Hepatocyte (in vitro differentiated cells): ENCODE results near the gene EXOC8. TPM values are rescaled to one million over a fixed set of nuclear protein-coding genes. Genes with fewer than 3 reads are reported as not detected.

ENCODE experiments used
- DNase-seq: peaks from one replicate; pipeline ENCODE4 v3.0.0-alpha.2; 2016; ENCODE audit warnings: low spot score
- H2AFZ ChIP-seq: fragments of 200-600 bp; sonication (generic); 2 replicates; pipeline ENCODE4 v1.6.0; 2016; ENCODE audit warnings: antibody characterized with exemption, mild to moderate bottlenecking
- H3K27ac ChIP-seq: fragments of 200-600 bp; sonication (generic); 2 replicates; pipeline ENCODE4 v1.5.1; 2016; ENCODE audit warnings: mild to moderate bottlenecking
- H3K27me3 ChIP-seq: fragments of 200-600 bp; sonication (generic); 2 replicates; pipeline ENCODE4 v1.6.1; 2016
- H3K36me3 ChIP-seq: fragments of 200-600 bp; sonication (generic); replicated peaks from 2 replicates; pipeline ENCODE4 v1.5.1; 2016; ENCODE audit warnings: low read depth; ENCODE audit not compliant: insufficient read depth
- H3K4me1 ChIP-seq: fragments of 200-600 bp; sonication (generic); 2 replicates; pipeline ENCODE4 v1.5.1; 2016; ENCODE audit warnings: mild to moderate bottlenecking, moderate library complexity; ENCODE audit not compliant: insufficient read depth
- H3K4me2 ChIP-seq: fragments of 200-600 bp; sonication (generic); 2 replicates; pipeline ENCODE4 v1.6.0; 2016
- H3K4me3 ChIP-seq: fragments of 200-600 bp; sonication (generic); 2 replicates; pipeline ENCODE4 v1.5.1; 2016; ENCODE audit warnings: mild to moderate bottlenecking
- H3K79me2 ChIP-seq: fragments of 200-600 bp; sonication (generic); 2 replicates; pipeline ENCODE4 v1.6.0; 2017; ENCODE audit warnings: mild to moderate bottlenecking
- H3K9me2 ChIP-seq: fragments of 200-600 bp; sonication (generic); replicated peaks from 2 replicates; pipeline ENCODE4 v1.6.0; 2017; ENCODE audit warnings: mild to moderate bottlenecking; ENCODE audit not compliant: insufficient read depth
- H3K9me3 ChIP-seq: fragments of 200-600 bp; sonication (generic); 2 replicates; pipeline ENCODE4 v1.5.1; 2016; ENCODE audit warnings: low read depth, mild to moderate bottlenecking
- H4K20me1 ChIP-seq: fragments of 200-600 bp; sonication (generic); 2 replicates; pipeline ENCODE4 v1.6.0; 2016; ENCODE audit warnings: mild to moderate bottlenecking; ENCODE audit not compliant: insufficient read depth, poor library complexity, severe bottlenecking
- EZH2 ChIP-seq: fragments of 200-600 bp; sonication (generic); IDR thresholded peaks from 2 replicates; pipeline ENCODE4 v1.6.1; 2016; ENCODE audit warnings: antibody characterized with exemption, mild to moderate bottlenecking, borderline replicate concordance
- EZH2phosphoT487 ChIP-seq: fragments of 200-600 bp; sonication (generic); IDR thresholded peaks from one replicate; pipeline ENCODE4 v1.6.1; 2018; ENCODE audit warnings: antibody characterized with exemption, mild to moderate bottlenecking, low read depth, moderate library complexity; ENCODE audit not compliant: unreplicated experiment, severe bottlenecking
- WGBS: methylation state at CpG from one replicate; pipeline ENCODE4 v1.1.6; 2016; ENCODE audit warnings: low lambda C conversion rate; ENCODE audit errors: missing lambda C conversion rate; 5-methylcytosine and 5-hydroxymethylcytosine counted together
- polyA plus RNA-seq: library from polyadenylated mRNA; unstranded; fragments of >200 nt; fragmentation: Nextera tagmentation; extraction: Ambion mirVana; gene quantifications from 2 replicates; pipeline ENCODE4 v1.2.1, GENCODE V29; 2016
- total RNA-seq: library from RNA; depleted of rRNA; stranded (reverse); fragments of >200 nt; gene quantifications from 2 replicates; pipeline ENCODE4 v1.2.3, GENCODE V29; 2014
- TF ChIP-seq, protein P1 (sequence below): fragments of 200-600 bp; sonication (generic); IDR thresholded peaks from 2 replicates; pipeline ENCODE4 v1.5.1; 2016; ENCODE audit warnings: antibody characterized with exemption, mild to moderate bottlenecking; ENCODE audit not compliant: poor library complexity

The EXOC8 gene
- total and polyA plus RNA-seq, 2 experiments from 2014 or later = 3.2 to 23.4 TPM

DNA sequence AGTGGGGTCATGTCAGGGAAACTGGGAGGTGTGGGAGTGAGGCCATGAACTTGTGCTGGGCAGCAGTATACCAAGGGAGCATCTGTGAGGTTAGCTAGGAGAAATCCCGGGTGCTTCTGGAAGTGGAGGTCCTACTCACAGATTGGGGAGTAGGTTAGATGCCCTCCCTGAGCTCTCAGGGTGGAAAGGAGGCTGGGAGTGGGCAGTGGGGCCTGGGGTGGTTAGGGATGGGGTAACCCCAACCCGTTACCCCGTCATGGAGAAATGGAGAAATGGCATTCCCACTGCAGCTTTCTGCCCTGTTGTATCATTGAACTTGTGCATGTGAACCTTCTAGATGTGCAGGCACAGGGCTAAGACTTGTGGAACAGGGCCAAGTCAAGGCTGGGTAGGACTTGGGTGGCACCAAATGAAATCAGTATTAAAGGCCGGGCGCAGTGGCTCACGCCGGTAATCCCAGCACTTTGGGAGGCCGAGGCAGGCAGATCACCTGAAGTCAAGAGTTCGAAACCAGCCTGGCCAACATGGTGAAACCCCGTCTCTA, 27.2 kb downstream of the EXOC8 start:
- Histone ChIP-seq H3K4me1 (no peaks in the 10 kb centered on the region), H3K27me3 (no peaks in the 10 kb centered on the region), H2AFZ (no peak overlapping the region), H3K4me3 (no peak overlapping the region), H3K4me2 (no peak overlapping the region), H3K9me2 (no peaks in the 10 kb centered on the region), H4K20me1 (no peaks in the 10 kb centered on the region), H3K79me2 (no peaks in the 10 kb centered on the region), H3K36me3 (no peaks in the 10 kb centered on the region), H3K9me3 (no peaks in the 10 kb centered on the region), H3K27ac (no peak overlapping the region)
- no peak for TF ChIP-seq EZH2
- TF ChIP-seq EZH2phosphoT487 = no peak
- TF ChIP-seq, protein P1, sequence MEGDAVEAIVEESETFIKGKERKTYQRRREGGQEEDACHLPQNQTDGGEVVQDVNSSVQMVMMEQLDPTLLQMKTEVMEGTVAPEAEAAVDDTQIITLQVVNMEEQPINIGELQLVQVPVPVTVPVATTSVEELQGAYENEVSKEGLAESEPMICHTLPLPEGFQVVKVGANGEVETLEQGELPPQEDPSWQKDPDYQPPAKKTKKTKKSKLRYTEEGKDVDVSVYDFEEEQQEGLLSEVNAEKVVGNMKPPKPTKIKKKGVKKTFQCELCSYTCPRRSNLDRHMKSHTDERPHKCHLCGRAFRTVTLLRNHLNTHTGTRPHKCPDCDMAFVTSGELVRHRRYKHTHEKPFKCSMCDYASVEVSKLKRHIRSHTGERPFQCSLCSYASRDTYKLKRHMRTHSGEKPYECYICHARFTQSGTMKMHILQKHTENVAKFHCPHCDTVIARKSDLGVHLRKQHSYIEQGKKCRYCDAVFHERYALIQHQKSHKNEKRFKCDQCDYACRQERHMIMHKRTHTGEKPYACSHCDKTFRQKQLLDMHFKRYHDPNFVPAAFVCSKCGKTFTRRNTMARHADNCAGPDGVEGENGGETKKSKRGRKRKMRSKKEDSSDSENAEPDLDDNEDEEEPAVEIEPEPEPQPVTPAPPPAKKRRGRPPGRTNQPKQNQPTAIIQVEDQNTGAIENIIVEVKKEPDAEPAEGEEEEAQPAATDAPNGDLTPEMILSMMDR = no peak
- 95% methylated on average over 10 of the region's 10 CpGs for WGBS
- no peak for DNase-seq

DNA sequence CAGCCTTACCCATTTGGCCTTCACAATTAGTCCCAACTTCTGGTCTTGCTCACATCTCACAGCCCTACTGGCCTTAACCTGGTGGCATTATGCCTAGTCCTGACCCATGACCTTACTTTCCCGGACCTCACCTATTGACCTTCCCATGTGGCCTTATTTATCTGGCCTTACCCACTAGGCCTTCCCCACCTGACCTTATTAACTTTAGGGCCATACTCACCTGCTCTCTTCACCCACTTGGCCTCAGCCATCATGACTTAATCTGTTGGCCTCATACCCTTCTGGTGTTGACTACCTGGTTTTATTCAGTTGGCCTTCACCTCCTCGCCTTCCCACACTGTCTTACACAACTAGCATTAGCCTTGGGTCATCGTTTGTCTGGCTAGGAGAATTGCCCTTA, 35.7 kb downstream of the EXOC8 start:
- no peak overlapping the region for H3K4me3 ChIP-seq
- 93% methylated on average over 3 of the region's 3 CpGs for WGBS
- no peak overlapping the region for H2AFZ ChIP-seq
- no peaks in the 10 kb centered on the region for H4K20me1 ChIP-seq
- no peaks in the 10 kb centered on the region for H3K9me3 ChIP-seq
- no peaks in the 10 kb centered on the region for H3K9me2 ChIP-seq
- H3K4me1 ChIP-seq = no peaks in the 10 kb centered on the region
- H3K79me2 ChIP-seq = no peaks in the 10 kb centered on the region
- TF ChIP-seq, protein P1 = no peak
- no peak for TF ChIP-seq EZH2
- H3K27me3 ChIP-seq = no peaks in the 10 kb centered on the region
- H3K36me3 ChIP-seq = no peaks in the 10 kb centered on the region
- H3K4me2 ChIP-seq = no peak overlapping the region
- DNase-seq = no peak
- no peak overlapping the region for H3K27ac ChIP-seq

DNA sequence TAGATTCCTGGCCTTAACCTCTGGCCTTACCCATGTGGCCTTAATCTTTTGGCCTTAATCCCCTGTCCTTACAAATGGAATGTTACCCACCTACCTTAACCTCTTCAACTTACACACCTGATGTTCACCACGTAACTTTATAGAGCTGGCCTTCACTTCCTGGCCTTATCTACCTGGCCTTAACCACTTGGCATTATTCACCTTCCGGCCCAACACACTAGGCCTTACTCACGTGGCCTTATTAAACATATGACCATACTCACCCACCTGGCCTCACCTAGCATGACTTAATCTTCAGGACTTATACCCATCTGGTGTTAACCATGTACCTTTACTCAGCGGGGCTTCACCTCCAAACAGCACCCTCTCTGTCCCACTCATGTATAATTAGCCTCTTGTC, 41.7 kb downstream of the EXOC8 start:
- Histone ChIP-seq H2AFZ (no peak overlapping the region), H3K4me1 (no peaks in the 10 kb centered on the region), H3K4me3 (no peak overlapping the region), H3K36me3 (no peaks in the 10 kb centered on the region), H3K9me2 (no peaks in the 10 kb centered on the region), H3K79me2 (no peaks in the 10 kb centered on the region), H3K27me3 (no peaks in the 10 kb centered on the region), H3K4me2 (no peak overlapping the region), H3K9me3 (no peaks in the 10 kb centered on the region), H3K27ac (no peak overlapping the region), H4K20me1 (no peaks in the 10 kb centered on the region)
- TF ChIP-seq EZH2 = no peak
- TF ChIP-seq EZH2phosphoT487 = no peak
- TF ChIP-seq, protein P1 = no peak
- WGBS = 91% methylated on average over 4 of the region's 4 CpGs
- no peak for DNase-seq

DNA sequence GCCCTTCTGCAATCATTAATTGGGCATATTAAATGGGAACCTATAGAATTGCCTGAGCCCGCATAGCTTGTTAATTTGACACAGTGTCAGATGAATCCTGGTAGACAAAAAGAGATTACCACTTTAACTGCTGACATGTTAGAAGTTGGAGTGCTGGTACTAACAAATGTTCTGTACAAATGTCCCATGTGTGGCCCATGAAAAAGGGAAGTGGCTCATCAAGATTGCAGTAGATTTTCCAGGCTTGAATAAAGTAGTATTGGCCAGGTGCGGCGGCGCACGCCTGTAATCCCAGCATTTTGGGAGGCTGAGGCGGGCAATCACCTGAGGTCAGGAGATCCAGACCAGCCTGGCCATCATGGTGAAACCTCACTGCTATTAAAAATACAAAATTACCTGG, 51.0 kb downstream of the EXOC8 start:
- Histone ChIP-seq H3K4me1 (no peaks in the 10 kb centered on the region), H2AFZ (no peak overlapping the region), H4K20me1 (no peaks in the 10 kb centered on the region), H3K9me2 (no peaks in the 10 kb centered on the region), H3K79me2 (no peaks in the 10 kb centered on the region), H3K27ac (no peak overlapping the region), H3K27me3 (no peaks in the 10 kb centered on the region), H3K4me3 (no peak overlapping the region), H3K4me2 (no peak overlapping the region), H3K36me3 (no peaks in the 10 kb centered on the region), H3K9me3 (no peaks in the 10 kb centered on the region)
- DNase-seq = no peak
- 98% methylated on average over 6 of the region's 6 CpGs for WGBS
- TF ChIP-seq, protein P1 = no peak
- no peak for TF ChIP-seq EZH2phosphoT487
- TF ChIP-seq EZH2 = no peak
